ENCODE measurements around the gene NTNG2.

Gene NTNG2

GRCh38 chr9:132171702-132172101 is 9.8 kb downstream of the NTNG2 start:
- Histone ChIP-seq H3K4me3 (ENCODE audit: insufficient read depth, low read length, poor library complexity, severe bottlenecking) (no peak overlapping the region), H2AFZ (ENCODE audit: low read depth, low read length, severe bottlenecking) (no peak overlapping the region), H3F3A (ENCODE audit: insufficient read depth) (no peaks in the 10 kb centered on the region), H3K27ac (ENCODE audit: low read depth, low read length) (no peak overlapping the region), H3K27me3 (ENCODE audit: low read length) (0 out of 2 replicates have a peak, but pooled peaks cover 2% of the 10 kb centered on the region), H4K20me1 (ENCODE audit: low read depth, low read length) (no peaks in the 10 kb centered on the region), H3K9ac (ENCODE audit: low read length) (no peak overlapping the region), H3K36me3 (ENCODE audit: low read length) (no peaks in the 10 kb centered on the region), H3K9me2 (replicated peaks; ENCODE audit: insufficient read depth, low read length) (no peaks in the 10 kb centered on the region), H3K79me2 (ENCODE audit: insufficient read depth, low read length) (no peaks in the 10 kb centered on the region), H3K9me3 (ENCODE audit: insufficient read depth, low read length) (no peaks in the 10 kb centered on the region), H3K4me2 (ENCODE audit: low read depth, low read length, poor library complexity, severe bottlenecking) (no peak overlapping the region)
- no peak for TF ChIP-seq EZH2phosphoT487 (conservative IDR thresholded peaks at IDR 0.05; ENCODE audit: low read length)
- TF ChIP-seq, protein P1, sequence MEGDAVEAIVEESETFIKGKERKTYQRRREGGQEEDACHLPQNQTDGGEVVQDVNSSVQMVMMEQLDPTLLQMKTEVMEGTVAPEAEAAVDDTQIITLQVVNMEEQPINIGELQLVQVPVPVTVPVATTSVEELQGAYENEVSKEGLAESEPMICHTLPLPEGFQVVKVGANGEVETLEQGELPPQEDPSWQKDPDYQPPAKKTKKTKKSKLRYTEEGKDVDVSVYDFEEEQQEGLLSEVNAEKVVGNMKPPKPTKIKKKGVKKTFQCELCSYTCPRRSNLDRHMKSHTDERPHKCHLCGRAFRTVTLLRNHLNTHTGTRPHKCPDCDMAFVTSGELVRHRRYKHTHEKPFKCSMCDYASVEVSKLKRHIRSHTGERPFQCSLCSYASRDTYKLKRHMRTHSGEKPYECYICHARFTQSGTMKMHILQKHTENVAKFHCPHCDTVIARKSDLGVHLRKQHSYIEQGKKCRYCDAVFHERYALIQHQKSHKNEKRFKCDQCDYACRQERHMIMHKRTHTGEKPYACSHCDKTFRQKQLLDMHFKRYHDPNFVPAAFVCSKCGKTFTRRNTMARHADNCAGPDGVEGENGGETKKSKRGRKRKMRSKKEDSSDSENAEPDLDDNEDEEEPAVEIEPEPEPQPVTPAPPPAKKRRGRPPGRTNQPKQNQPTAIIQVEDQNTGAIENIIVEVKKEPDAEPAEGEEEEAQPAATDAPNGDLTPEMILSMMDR (IDR thresholded peaks at IDR 0.05; ENCODE audit: insufficient read depth, low read length, poor library complexity, severe bottlenecking), result no peak

DNA sequence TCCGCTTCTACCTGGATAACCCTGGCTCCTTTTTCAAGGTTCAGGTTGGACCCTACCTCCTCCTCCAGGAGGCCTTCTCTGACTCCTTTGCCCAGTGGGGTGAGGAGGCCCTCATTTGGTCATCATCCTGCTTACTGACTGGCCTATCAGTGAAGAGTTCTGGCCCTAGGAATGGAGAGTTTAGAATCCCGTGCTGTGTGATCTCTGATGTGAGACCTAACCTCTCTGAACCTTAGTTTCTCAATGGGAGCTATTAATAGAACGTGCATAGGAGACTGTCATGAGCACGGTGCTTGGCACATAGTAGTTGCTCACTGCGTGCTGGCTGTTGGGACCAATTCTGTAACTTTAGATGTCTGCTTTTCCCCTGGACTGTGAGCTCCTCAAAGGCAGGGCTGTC is 10.3 kb downstream of the NTNG2 start:
- H3K9ac ChIP-seq (ENCODE audit: low read length), result no peak overlapping the region
- no peak overlapping the region for H3K27ac ChIP-seq (ENCODE audit: low read depth, low read length)
- no peaks in the 10 kb centered on the region for H3K9me3 ChIP-seq (ENCODE audit: insufficient read depth, low read length)
- H3K36me3 ChIP-seq (ENCODE audit: low read length), result no peaks in the 10 kb centered on the region
- H3K9me2 ChIP-seq (replicated peaks; ENCODE audit: insufficient read depth, low read length), result no peaks in the 10 kb centered on the region
- H3K79me2 ChIP-seq (ENCODE audit: insufficient read depth, low read length), result no peaks in the 10 kb centered on the region
- no peak overlapping the region for H3K4me2 ChIP-seq (ENCODE audit: low read depth, low read length, poor library complexity, severe bottlenecking)
- no peak overlapping the region for H3K4me3 ChIP-seq (ENCODE audit: insufficient read depth, low read length, poor library complexity, severe bottlenecking)
- H3K27me3 ChIP-seq (ENCODE audit: low read length), result 0 out of 2 replicates have a peak, but pooled peaks cover 3% of the 10 kb centered on the region
- H3F3A ChIP-seq (ENCODE audit: insufficient read depth), result no peaks in the 10 kb centered on the region
- no peak for TF ChIP-seq EZH2phosphoT487 (conservative IDR thresholded peaks at IDR 0.05; ENCODE audit: low read length)
- TF ChIP-seq, protein P1 (IDR thresholded peaks at IDR 0.05; ENCODE audit: insufficient read depth, low read length, poor library complexity, severe bottlenecking), result no peak
- no peak overlapping the region for H2AFZ ChIP-seq (ENCODE audit: low read depth, low read length, severe bottlenecking)
- no peaks in the 10 kb centered on the region for H4K20me1 ChIP-seq (ENCODE audit: low read depth, low read length)

DNA sequence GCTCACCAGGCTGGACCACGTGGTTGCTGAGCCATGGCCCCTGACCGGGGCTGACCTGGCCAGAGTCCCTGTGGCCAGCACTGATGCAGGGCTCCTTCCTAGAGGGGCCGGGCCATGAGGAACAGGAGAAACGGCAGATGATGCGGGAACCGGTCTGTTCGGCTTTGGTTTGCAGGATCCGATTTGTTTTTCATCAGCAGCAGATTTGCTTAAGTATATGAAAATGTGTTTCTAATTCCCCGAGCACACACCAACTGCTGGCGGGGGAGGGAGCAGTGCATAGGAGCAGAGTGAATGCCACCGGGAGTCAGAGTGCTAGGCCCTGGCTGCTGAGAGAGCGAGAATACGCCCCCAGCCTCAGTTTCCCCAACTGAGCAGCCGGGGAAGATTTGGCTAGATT is 13.6 kb downstream of the NTNG2 start:
- 0 out of 2 replicates have a peak, but pooled peaks cover 3% of the 10 kb centered on the region for H3K27me3 ChIP-seq (ENCODE audit: low read length)
- H3K4me2 ChIP-seq (ENCODE audit: low read depth, low read length, poor library complexity, severe bottlenecking), result no peak overlapping the region
- no peaks in the 10 kb centered on the region for H3K9me3 ChIP-seq (ENCODE audit: insufficient read depth, low read length)
- no peak overlapping the region for H2AFZ ChIP-seq (ENCODE audit: low read depth, low read length, severe bottlenecking)
- no peak overlapping the region for H3K9ac ChIP-seq (ENCODE audit: low read length)
- no peaks in the 10 kb centered on the region for H3K79me2 ChIP-seq (ENCODE audit: insufficient read depth, low read length)
- H3F3A ChIP-seq (ENCODE audit: insufficient read depth), result no peaks in the 10 kb centered on the region
- no peaks in the 10 kb centered on the region for H3K9me2 ChIP-seq (replicated peaks; ENCODE audit: insufficient read depth, low read length)
- no peak overlapping the region for H3K27ac ChIP-seq (ENCODE audit: low read depth, low read length)
- no peak overlapping the region for H3K4me3 ChIP-seq (ENCODE audit: insufficient read depth, low read length, poor library complexity, severe bottlenecking)
- H3K36me3 ChIP-seq (ENCODE audit: low read length), result no peaks in the 10 kb centered on the region
- TF ChIP-seq, protein P1 (IDR thresholded peaks at IDR 0.05; ENCODE audit: insufficient read depth, low read length, poor library complexity, severe bottlenecking), result no peak
- TF ChIP-seq EZH2phosphoT487 (conservative IDR thresholded peaks at IDR 0.05; ENCODE audit: low read length), result no peak
- no peaks in the 10 kb centered on the region for H4K20me1 ChIP-seq (ENCODE audit: low read depth, low read length)

Measured in SU-DHL-6 (cell line).